Upper lobe of left lung (tissue), 4 donors: ENCODE data around the gene BTBD6.

Experiments
- EP300 ChIP-seq, 4 donors: sonication (generic); formaldehyde crosslinking; IDR thresholded peaks; one replicate each; pipeline ENCODE4 v1.5.1; 2017; ENCODE audit warnings: antibody characterized with exemption in 4 of 4, control low read depth in 2 of 4
- TF ChIP-seq, protein P1 (sequence below), 6 experiments: fragments of 450-650 bp in 4 of 6; fragments of 200-600 bp in 2 of 6; sonication (generic) in 2 of 6; IDR thresholded peaks; one replicate each; pipeline ENCODE4 v1.5.1; 2016 to 2019; ENCODE audit warnings: antibody characterized with exemption in 6 of 6

DNA sequence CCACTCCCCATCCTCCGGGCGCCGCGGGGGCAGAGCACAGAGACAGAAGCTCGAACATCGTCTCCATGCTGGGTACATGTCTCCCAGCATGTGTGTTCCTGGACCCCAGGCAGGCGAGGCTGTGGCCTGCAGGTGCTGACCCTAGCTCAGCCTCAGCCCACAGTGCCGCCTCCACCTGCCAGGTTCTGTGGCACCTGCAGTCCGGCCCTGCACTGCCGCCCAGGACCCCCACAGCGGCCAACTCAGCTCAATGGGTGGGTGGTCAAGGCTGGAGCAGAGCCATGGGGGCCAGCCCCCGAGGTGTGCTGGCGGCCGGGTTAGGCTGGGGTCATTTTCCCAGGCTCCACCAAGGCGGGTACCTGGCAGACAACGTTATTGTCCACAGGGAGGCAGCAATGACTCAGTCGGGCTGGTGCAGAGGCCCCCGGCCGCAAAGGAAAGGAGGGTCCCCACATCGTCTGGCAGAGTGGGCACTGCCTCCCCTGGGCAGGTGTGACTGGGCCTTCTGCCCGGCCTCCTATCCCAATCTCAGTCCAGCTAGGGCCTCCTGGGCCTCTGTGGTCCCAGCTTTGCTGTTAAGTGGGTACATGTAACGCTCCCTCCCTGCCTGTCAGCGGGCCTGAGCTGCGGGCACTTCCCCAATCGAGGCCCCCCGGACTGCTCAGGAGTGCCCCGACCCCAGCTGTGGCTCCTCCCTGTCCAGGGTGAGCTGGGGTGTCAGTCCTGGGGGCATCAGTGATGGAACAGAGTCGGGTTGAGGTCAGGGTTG lies 47.0 kb upstream of the BTBD6 start:
- TF ChIP-seq, protein P1, sequence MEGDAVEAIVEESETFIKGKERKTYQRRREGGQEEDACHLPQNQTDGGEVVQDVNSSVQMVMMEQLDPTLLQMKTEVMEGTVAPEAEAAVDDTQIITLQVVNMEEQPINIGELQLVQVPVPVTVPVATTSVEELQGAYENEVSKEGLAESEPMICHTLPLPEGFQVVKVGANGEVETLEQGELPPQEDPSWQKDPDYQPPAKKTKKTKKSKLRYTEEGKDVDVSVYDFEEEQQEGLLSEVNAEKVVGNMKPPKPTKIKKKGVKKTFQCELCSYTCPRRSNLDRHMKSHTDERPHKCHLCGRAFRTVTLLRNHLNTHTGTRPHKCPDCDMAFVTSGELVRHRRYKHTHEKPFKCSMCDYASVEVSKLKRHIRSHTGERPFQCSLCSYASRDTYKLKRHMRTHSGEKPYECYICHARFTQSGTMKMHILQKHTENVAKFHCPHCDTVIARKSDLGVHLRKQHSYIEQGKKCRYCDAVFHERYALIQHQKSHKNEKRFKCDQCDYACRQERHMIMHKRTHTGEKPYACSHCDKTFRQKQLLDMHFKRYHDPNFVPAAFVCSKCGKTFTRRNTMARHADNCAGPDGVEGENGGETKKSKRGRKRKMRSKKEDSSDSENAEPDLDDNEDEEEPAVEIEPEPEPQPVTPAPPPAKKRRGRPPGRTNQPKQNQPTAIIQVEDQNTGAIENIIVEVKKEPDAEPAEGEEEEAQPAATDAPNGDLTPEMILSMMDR (IDR thresholded peaks at IDR 0.05): peak in 1 of 6 experiments; percentile 11
- no peak for TF ChIP-seq EP300 (IDR thresholded peaks at IDR 0.05)
